Parietal lobe (tissue), 1 donor: ENCODE measurements around the gene APOO. TPM values are rescaled to one million over a fixed set of nuclear protein-coding genes. Genes with fewer than 3 reads are reported as not detected.

Source experiments
- total RNA-seq: library from RNA; depleted of rRNA; stranded (reverse); fragments of >200 nt; gene quantifications from one replicate; pipeline ENCODE4 v1.2.3, GENCODE V29; 2014

The APOO gene
- 32.9 TPM for total RNA-seq

DNA sequence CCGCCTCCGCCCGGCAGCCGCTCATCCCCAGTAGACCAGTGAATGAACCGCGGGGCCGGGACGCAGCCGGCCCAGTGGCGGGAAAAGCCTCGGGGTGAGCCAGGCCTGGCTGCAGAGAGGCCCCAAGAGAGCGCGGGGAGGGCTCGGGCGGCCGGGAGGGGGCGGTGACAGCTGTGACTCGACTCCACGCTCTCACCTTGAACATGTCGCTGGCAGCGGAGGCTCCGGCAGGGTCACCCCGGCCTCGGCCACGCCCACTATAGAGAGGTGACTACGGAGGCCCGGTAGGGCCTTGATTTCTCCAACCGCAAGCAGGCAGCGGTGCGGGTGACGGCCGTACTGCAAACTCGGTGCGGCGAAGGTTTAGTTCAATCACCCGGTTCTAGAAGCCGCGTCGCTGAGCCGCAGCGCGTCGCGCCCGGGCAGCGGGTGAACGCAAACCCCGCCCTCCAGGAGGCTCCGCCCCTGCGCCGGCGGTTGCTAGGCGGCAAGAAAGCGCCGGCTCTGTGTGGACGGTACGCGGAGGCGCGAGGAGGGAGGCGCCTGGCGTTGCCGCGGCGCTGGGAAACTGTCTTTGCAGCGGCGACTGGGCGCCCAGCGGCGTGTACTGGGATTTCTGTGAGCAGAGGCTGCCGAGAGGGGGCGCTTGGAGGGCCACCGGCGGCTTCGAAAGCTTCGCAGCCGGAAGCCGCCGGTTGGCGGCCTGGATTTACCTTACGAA, at the start of gene APOO, which contains the start of gene CXorf58:
Gene APOO, minus strand, starts transcription at position 441 of the 721 bp plus-strand sequence. Its CDS starts 236 bp downstream, at position 205.
Gene CXorf58, plus strand, starts transcription at position 509 of the 721 bp plus-strand sequence. CDS start 2,297 bp downstream, outside the sequence.

Other genes starting within 250 kb of the APOO start
- gene PRDX4, start 240.4 kb downstream of the APOO start, total RNA-seq = 27.2 TPM
- gene ACOT9, start 164.7 kb downstream of the APOO start, total RNA-seq = 29.7 TPM
- 66.0 TPM for gene SAT1, start 124.8 kb downstream of the APOO start, total RNA-seq
- not detected for gene CXorf58, start 68 bp upstream of the APOO start, total RNA-seq
- 26.6 TPM for gene KLHL15, start 119.2 kb upstream of the APOO start, total RNA-seq
- gene EIF2S3, start 147.0 kb upstream of the APOO start, total RNA-seq = 142 TPM
- gene ZFX, start 241.8 kb upstream of the APOO start, total RNA-seq = 48.8 TPM